GM23248 (cell line): ENCODE results near the gene CDKAL1. TPM values are rescaled to one million over a fixed set of nuclear protein-coding genes. Genes with fewer than 3 reads are reported as not detected.

Source experiments
- DNase-seq: peaks from one replicate; pipeline ENCODE4 v3.0.0-alpha.2; 2015
- H2AFZ ChIP-seq: fragments of 200-600 bp; sonication (generic); 2 replicates; pipeline ENCODE4 v1.6.1; 2016; ENCODE audit warnings: antibody characterized with exemption
- H3F3A ChIP-seq: fragments of 200-600 bp; sonication (generic); 2 replicates; pipeline ENCODE4 v1.6.1; 2016; ENCODE audit warnings: mild to moderate bottlenecking, antibody characterized with exemption, mixed run types; ENCODE audit not compliant: insufficient read depth
- H3K27ac ChIP-seq: fragments of 200-600 bp; sonication (generic); 2 replicates; pipeline ENCODE4 v1.5.1; 2016; ENCODE audit warnings: mild to moderate bottlenecking
- H3K27me3 ChIP-seq: fragments of 200-600 bp; sonication (generic); replicated peaks from 2 replicates; pipeline ENCODE4 v1.6.1; 2016; ENCODE audit warnings: mild to moderate bottlenecking; ENCODE audit not compliant: insufficient read depth
- H3K36me3 ChIP-seq: fragments of 200-600 bp; sonication (generic); 2 replicates; pipeline ENCODE4 v1.6.1; 2016; ENCODE audit warnings: low read depth, mild to moderate bottlenecking
- H3K4me1 ChIP-seq: fragments of 200-600 bp; sonication (generic); 2 replicates; pipeline ENCODE4 v1.6.1; 2016; ENCODE audit warnings: mild to moderate bottlenecking; ENCODE audit not compliant: insufficient read depth
- H3K4me2 ChIP-seq: fragments of 200-600 bp; sonication (generic); one replicate; pipeline ENCODE4 v1.6.1; 2016; ENCODE audit warnings: mild to moderate bottlenecking; ENCODE audit not compliant: unreplicated experiment
- H3K4me3 ChIP-seq: fragments of 200-600 bp; sonication (generic); 2 replicates; pipeline ENCODE4 v1.5.1; 2016; ENCODE audit warnings: mild to moderate bottlenecking
- H3K79me2 ChIP-seq: fragments of 200-600 bp; sonication (generic); 2 replicates; pipeline ENCODE4 v1.6.1; 2016; ENCODE audit warnings: mild to moderate bottlenecking; ENCODE audit not compliant: insufficient read depth
- H3K9ac ChIP-seq: fragments of 200-600 bp; sonication (generic); 2 replicates; pipeline ENCODE4 v1.6.1; 2016; ENCODE audit warnings: mild to moderate bottlenecking
- H3K9me2 ChIP-seq: fragments of 200-600 bp; sonication (generic); 2 replicates; pipeline ENCODE4 v1.6.1; 2016; ENCODE audit warnings: mixed run types, mild to moderate bottlenecking, moderate library complexity; ENCODE audit not compliant: insufficient read depth
- H3K9me3 ChIP-seq: fragments of 200-600 bp; sonication (generic); one replicate; pipeline ENCODE4 v1.6.1; 2017; ENCODE audit warnings: low read depth
- H4K20me1 ChIP-seq: fragments of 200-600 bp; sonication (generic); 2 replicates; pipeline ENCODE4 v1.6.0; 2016; ENCODE audit not compliant: insufficient read depth
- EZH2 ChIP-seq: fragments of 200-600 bp; sonication (generic); IDR thresholded peaks from 2 replicates; pipeline ENCODE4 v1.6.1; 2018; ENCODE audit warnings: antibody characterized with exemption, mild to moderate bottlenecking; ENCODE audit not compliant: insufficient read depth, poor library complexity, severe bottlenecking
- EZH2phosphoT487 ChIP-seq: fragments of 200-600 bp; sonication (generic); IDR thresholded peaks from 2 replicates; pipeline ENCODE4 v1.6.1; 2018; ENCODE audit warnings: antibody characterized with exemption, moderate library complexity, mild to moderate bottlenecking, low read depth; ENCODE audit not compliant: insufficient read depth
- WGBS, 2 experiments: methylation state at CpG; one replicate each; pipeline ENCODE4 v1.1.6; 2015 to 2017; ENCODE audit warnings: low lambda C conversion rate in 2 of 2, low coverage in 1 of 2; ENCODE audit errors: missing lambda C conversion rate in 2 of 2; 5-methylcytosine and 5-hydroxymethylcytosine counted together
- in situ Hi-C: fragments of 300-500 bp; cut with MboI; formaldehyde crosslinking; loops from 2 replicates; pipeline ENCODE4 v1.15.0; 2020
- polyA plus RNA-seq: library from polyadenylated mRNA; unstranded; fragments of >200 nt; fragmentation: Nextera tagmentation; extraction: Ambion mirVana; gene quantifications from 2 replicates; pipeline ENCODE4 v1.2.1, GENCODE V29; 2016
- total RNA-seq: library from RNA; depleted of rRNA; stranded (reverse); fragments of >200 nt; shearing (Covaris generic); gene quantifications from 2 replicates; pipeline ENCODE4 v1.2.3, GENCODE V29; 2014

CDKAL1 gene
- total and polyA plus RNA-seq, 2 experiments from 2014 or later, result 7.5 to 10.8 TPM

DNA sequence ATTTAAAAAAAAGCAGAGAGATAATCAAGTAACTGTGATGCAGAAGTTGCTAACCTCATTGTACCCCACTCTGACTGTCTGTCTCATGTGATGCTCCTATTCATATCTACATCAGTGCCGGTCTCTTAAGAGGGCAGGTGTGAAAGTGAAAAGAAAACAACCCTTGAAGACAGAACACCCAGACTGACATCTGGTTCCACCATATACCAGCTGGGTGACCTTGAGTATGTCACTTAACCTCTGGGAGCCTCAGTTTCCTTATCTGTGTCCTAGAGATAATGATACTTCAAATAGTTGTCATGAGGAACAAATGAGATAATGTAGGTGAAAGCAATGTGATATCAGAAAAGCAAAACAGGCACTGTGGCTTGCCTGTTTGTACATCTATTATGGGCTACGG lies 632.5 kb downstream of the CDKAL1 start:
- H3K79me2 ChIP-seq, result no peaks in the 10 kb centered on the region
- H3K36me3 ChIP-seq, result no peaks in the 10 kb centered on the region
- no peaks in the 10 kb centered on the region for H3F3A ChIP-seq
- 98 to 100% methylated on average over 2 of the region's 2 CpGs for WGBS, 2 experiments
- H3K4me3 ChIP-seq, result no peak overlapping the region
- H4K20me1 ChIP-seq, result no peaks in the 10 kb centered on the region
- DNase-seq, result no peak
- H3K9me3 ChIP-seq, result no peaks in the 10 kb centered on the region
- H3K27me3 ChIP-seq, result no peaks in the 10 kb centered on the region
- TF ChIP-seq EZH2, result no peak
- TF ChIP-seq EZH2phosphoT487, result no peak
- H3K27ac ChIP-seq, result no peak overlapping the region
- no peak overlapping the region for H3K4me2 ChIP-seq
- H3K9me2 ChIP-seq, result no peaks in the 10 kb centered on the region
- no peaks in the 10 kb centered on the region for H3K4me1 ChIP-seq
- in situ Hi-C loops, result no loop called here
- no peak overlapping the region for H3K9ac ChIP-seq
- H2AFZ ChIP-seq, result no peak overlapping the region

DNA sequence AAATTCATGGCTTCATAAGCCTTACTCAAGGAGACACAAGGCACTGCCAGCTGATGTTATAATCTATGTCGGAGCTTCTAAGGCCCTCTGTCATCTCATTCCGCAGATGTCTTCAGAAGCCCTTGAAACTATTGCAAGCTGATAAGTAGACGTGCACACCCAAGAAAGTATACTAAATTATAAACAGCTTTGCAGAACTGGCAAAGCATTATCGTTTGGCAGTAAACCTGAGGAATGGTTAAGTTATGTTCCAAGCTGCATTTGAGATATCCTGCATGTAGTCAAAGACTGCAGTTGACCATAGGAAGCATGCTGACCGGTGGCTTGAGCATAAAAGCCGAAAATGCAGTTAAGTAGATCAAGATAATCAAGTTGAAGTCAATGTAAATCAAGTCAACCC lies 633.5 kb downstream of the CDKAL1 start:
- in situ Hi-C loops, result no loop called here
- DNase-seq, result no peak
- no peaks in the 10 kb centered on the region for H3K27me3 ChIP-seq

DNA sequence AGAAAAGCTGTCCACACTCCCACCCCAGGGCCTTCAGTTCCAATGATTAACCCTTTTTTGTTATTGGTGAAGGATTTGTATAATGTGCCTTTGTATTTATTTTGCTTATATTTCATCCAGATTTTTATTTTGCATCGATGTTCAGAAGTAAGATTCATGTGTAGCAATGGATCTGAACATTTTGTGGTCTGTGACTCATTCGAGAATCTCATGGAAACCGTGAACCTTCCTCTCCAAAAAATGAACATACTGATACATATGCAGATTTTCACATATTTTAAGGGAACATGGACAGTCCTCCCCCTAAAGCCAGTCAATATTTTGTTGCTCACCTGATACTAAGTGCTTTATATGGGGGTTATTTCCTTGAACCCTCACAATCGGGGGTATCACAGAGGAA lies 637.5 kb downstream of the CDKAL1 start:
- Histone ChIP-seq H3K4me2 (no peak overlapping the region), H3K9me3 (no peaks in the 10 kb centered on the region), H4K20me1 (no peaks in the 10 kb centered on the region), H3K79me2 (no peaks in the 10 kb centered on the region), H3F3A (no peaks in the 10 kb centered on the region), H3K27me3 (no peaks in the 10 kb centered on the region), H2AFZ (no peak overlapping the region), H3K4me3 (no peak overlapping the region), H3K9ac (no peak overlapping the region), H3K36me3 (no peaks in the 10 kb centered on the region), H3K4me1 (no peaks in the 10 kb centered on the region), H3K9me2 (no peaks in the 10 kb centered on the region), H3K27ac (no peak overlapping the region)
- TF ChIP-seq EZH2, result no peak
- no peak for TF ChIP-seq EZH2phosphoT487
- WGBS, 2 experiments, result 92 to 97% methylated on average over 4 of the region's 4 CpGs
- DNase-seq, result no peak
- in situ Hi-C loops, result no loop called here

More for the DNA sequence above, 633.5 kb downstream of the CDKAL1 start:
- no peaks in the 10 kb centered on the region for H3K9me2 ChIP-seq
- no peak overlapping the region for H3K27ac ChIP-seq
- H4K20me1 ChIP-seq, result no peaks in the 10 kb centered on the region
- no peaks in the 10 kb centered on the region for H3K4me1 ChIP-seq
- H2AFZ ChIP-seq, result no peak overlapping the region
- 77 to 80% methylated on average over 6 of the region's 6 CpGs for WGBS, 2 experiments
- TF ChIP-seq EZH2phosphoT487, result no peak
- TF ChIP-seq EZH2, result no peak
- no peak overlapping the region for H3K4me3 ChIP-seq
- H3K4me2 ChIP-seq, result no peak overlapping the region
- no peaks in the 10 kb centered on the region for H3K79me2 ChIP-seq
- no peak overlapping the region for H3K9ac ChIP-seq
- no peaks in the 10 kb centered on the region for H3F3A ChIP-seq
- H3K9me3 ChIP-seq, result no peaks in the 10 kb centered on the region
- no peaks in the 10 kb centered on the region for H3K36me3 ChIP-seq

DNA sequence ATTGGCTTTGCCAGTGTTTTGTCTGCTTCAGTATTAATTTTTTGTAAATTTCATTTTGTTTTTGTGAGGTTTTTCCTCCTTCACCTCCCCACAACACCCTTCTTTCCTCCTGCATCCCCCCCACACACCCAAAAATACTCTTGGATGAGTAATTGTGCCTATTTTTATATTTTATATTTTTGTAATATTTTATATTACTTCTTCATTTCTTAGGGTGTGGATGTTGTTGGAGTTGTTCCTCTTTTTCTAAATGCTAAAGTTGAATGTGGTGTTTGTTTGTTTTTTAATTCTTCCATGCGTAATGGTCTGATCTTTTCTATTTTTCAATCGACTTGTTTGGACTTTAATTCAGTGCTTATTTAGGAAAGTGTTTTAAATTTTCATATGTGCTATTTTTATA lies 638.8 kb downstream of the CDKAL1 start:
- Histone ChIP-seq H3K4me2 (no peak overlapping the region), H3F3A (no peaks in the 10 kb centered on the region), H3K27me3 (no peaks in the 10 kb centered on the region), H3K9me3 (no peaks in the 10 kb centered on the region), H3K36me3 (no peaks in the 10 kb centered on the region), H3K9ac (no peak overlapping the region), H3K79me2 (no peaks in the 10 kb centered on the region), H3K27ac (no peak overlapping the region), H3K9me2 (no peaks in the 10 kb centered on the region), H3K4me3 (no peak overlapping the region), H3K4me1 (no peaks in the 10 kb centered on the region), H4K20me1 (no peaks in the 10 kb centered on the region), H2AFZ (no peak overlapping the region)
- no peak for DNase-seq
- WGBS, 2 experiments, result 95 to 98% methylated on average over 2 of the region's 2 CpGs
- in situ Hi-C loops, result no loop called here
- TF ChIP-seq EZH2phosphoT487, result no peak
- TF ChIP-seq EZH2, result no peak

DNA sequence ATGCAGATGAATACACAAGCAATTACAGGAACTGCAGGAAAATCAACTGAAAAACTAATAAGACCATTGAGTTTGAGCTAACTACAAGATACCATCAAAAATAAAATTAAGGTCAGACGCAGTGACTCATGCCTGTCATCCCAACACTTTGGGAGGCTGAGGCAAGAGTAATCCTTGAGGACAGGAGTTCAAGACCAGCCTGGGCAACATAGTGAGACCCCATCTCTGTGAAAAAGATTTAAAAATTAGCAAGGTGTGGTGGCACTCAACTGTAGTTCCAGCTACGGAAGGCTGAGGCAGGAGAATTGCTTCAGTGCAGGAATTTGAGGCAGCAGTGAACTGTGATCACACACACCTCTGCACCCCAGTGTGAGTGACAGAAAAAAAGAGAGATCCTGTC lies 639.4 kb downstream of the CDKAL1 start:
- Histone ChIP-seq H3K27ac (no peak overlapping the region), H3K4me1 (no peaks in the 10 kb centered on the region), H3K27me3 (no peaks in the 10 kb centered on the region), H2AFZ (no peak overlapping the region), H3K4me2 (no peak overlapping the region), H3K9ac (no peak overlapping the region), H3K36me3 (no peaks in the 10 kb centered on the region), H4K20me1 (no peaks in the 10 kb centered on the region), H3K9me3 (no peaks in the 10 kb centered on the region), H3F3A (no peaks in the 10 kb centered on the region), H3K4me3 (no peak overlapping the region), H3K9me2 (no peaks in the 10 kb centered on the region), H3K79me2 (no peaks in the 10 kb centered on the region)
- 96% methylated on average over 2 of the region's 2 CpGs for WGBS, 2 experiments
- in situ Hi-C loops, result no loop called here
- DNase-seq, result no peak
- TF ChIP-seq EZH2 (no peak), EZH2phosphoT487 (no peak)
